Smooth muscle cell (in vitro differentiated cells): Measurements from ENCODE around the gene TMCO2. TPM values are rescaled to one million over a fixed set of nuclear protein-coding genes. Genes with fewer than 3 reads are reported as not detected.

Experiments
- DNase-seq: peaks from one replicate; lab custom pipeline; 2025; ENCODE audit not compliant: unreplicated experiment; lab: John Stamatoyannopoulos, UW
- H2AFZ ChIP-seq: fragments of 200-600 bp; sonication (generic); 2 replicates; pipeline ENCODE4 v1.6.0; 2016; ENCODE audit warnings: antibody characterized with exemption, low read depth, mild to moderate bottlenecking
- H3F3A ChIP-seq: fragments of 200-600 bp; sonication (generic); 2 replicates; pipeline ENCODE4 v1.6.0; 2017; ENCODE audit warnings: antibody characterized with exemption, low read depth
- H3K27ac ChIP-seq: fragments of 200-600 bp; sonication (generic); 2 replicates; pipeline ENCODE4 v1.5.1; 2016; ENCODE audit warnings: low read depth, mild to moderate bottlenecking
- H3K27me3 ChIP-seq: fragments of 200-600 bp; sonication (generic); 2 replicates; pipeline ENCODE4 v1.6.1; 2016; ENCODE audit warnings: low read depth, mild to moderate bottlenecking
- H3K36me3 ChIP-seq: fragments of 200-600 bp; sonication (generic); 2 replicates; pipeline ENCODE4 v1.5.1; 2016; ENCODE audit warnings: low read depth
- H3K4me1 ChIP-seq: fragments of 200-600 bp; sonication (generic); 2 replicates; pipeline ENCODE4 v1.5.1; 2016; ENCODE audit warnings: low read depth
- H3K4me2 ChIP-seq: fragments of 200-600 bp; sonication (generic); 2 replicates; pipeline ENCODE4 v1.6.0; 2016; ENCODE audit warnings: mild to moderate bottlenecking
- H3K4me3 ChIP-seq: fragments of 200-600 bp; sonication (generic); 2 replicates; pipeline ENCODE4 v1.5.1; 2016; ENCODE audit warnings: mild to moderate bottlenecking
- H3K79me2 ChIP-seq: fragments of 200-600 bp; sonication (generic); 2 replicates; pipeline ENCODE4 v1.6.0; 2016; ENCODE audit warnings: low read depth, mild to moderate bottlenecking
- H3K9ac ChIP-seq: fragments of 200-600 bp; sonication (generic); 2 replicates; pipeline ENCODE4 v1.6.0; 2016; ENCODE audit warnings: low read depth
- H3K9me3 ChIP-seq: fragments of 200-600 bp; sonication (generic); replicated peaks from 2 replicates; pipeline ENCODE4 v1.5.1; 2016; ENCODE audit warnings: low read depth
- H4K20me1 ChIP-seq: fragments of 200-600 bp; sonication (generic); 2 replicates; pipeline ENCODE4 v1.6.0; 2016; ENCODE audit warnings: low read depth
- CTCF ChIP-seq: fragments of 200-600 bp; sonication (generic); IDR thresholded peaks from 2 replicates; pipeline ENCODE4 v1.5.1; 2017; ENCODE audit warnings: borderline replicate concordance, mild to moderate bottlenecking, antibody characterized with exemption; ENCODE audit not compliant: insufficient read depth, poor library complexity, severe bottlenecking
- WGBS: methylation state at CpG from one replicate; pipeline ENCODE4 v1.1.7; 2016; ENCODE audit warnings: low lambda C conversion rate; 5-methylcytosine and 5-hydroxymethylcytosine counted together
- polyA plus RNA-seq: library from polyadenylated mRNA; unstranded; fragments of >200 nt; fragmentation: Nextera tagmentation; extraction: Ambion mirVana; gene quantifications from 2 replicates; pipeline ENCODE4 v1.2.1, GENCODE V29; 2016
- total RNA-seq: library from RNA; depleted of rRNA; stranded (reverse); fragments of >200 nt; gene quantifications from 2 replicates; pipeline ENCODE4 v1.2.3, GENCODE V29; 2014

The TMCO2 gene
- total and polyA plus RNA-seq, 2 experiments from 2014 or later = not detected

GRCh38 chr1:40256401-40257084 is 8.8 kb downstream of the TMCO2 start:
- 80% methylated on average over 6 of the region's 6 CpGs for WGBS
- H3K79me2 ChIP-seq = peaks cover 32% of the 10 kb centered on the region

DNA sequence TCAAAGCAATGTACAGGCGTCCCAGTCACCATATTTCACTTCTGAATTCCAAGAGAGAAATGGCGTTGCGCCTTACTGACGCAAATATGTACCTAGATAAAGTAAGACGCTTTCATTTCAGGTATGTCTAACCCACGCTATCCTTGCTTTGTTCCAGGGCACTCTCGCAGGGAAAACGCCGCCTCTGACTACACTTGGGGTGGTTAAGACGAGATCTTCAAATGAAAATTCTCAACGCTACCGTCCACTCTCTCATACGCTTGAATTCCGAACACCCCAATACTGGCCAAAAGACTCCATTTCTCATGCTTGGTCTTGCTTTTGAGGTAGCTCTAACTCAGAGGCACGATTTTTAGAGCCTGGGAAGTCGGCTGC is 9.6 kb downstream of the TMCO2 start:
- peak overlapping the region; percentile 93 for H3K27ac ChIP-seq
- no peak for DNase-seq
- H3K9me3 ChIP-seq = no peaks in the 10 kb centered on the region
- H3K79me2 ChIP-seq = peaks cover 37% of the 10 kb centered on the region
- peaks cover 14% of the 10 kb centered on the region for H3K36me3 ChIP-seq
- H3K4me2 ChIP-seq = peak overlapping the region; percentile 87
- no peak for TF ChIP-seq CTCF
- H2AFZ ChIP-seq = peak overlapping the region; percentile 77
- peak overlapping the region; percentile 93 for H3K9ac ChIP-seq
- under 1% methylated on average over 16 of the region's 16 CpGs for WGBS
- H3K4me3 ChIP-seq = peak overlapping the region; percentile 63
- H4K20me1 ChIP-seq = no peaks in the 10 kb centered on the region
- peaks cover 15% of the 10 kb centered on the region for H3K4me1 ChIP-seq
- H3F3A ChIP-seq = no peaks in the 10 kb centered on the region
- H3K27me3 ChIP-seq = no peaks in the 10 kb centered on the region

More at GRCh38 chr1:40256401-40257084, 8.8 kb downstream of the TMCO2 start:
- Histone ChIP-seq H3K9me3 (no peaks in the 10 kb centered on the region), H3K4me3 (peak overlapping the region; percentile 63), H3K4me1 (peaks cover 15% of the 10 kb centered on the region), H3K27ac (peak overlapping the region; percentile 93), H3K27me3 (no peaks in the 10 kb centered on the region), H3F3A (no peaks in the 10 kb centered on the region), H2AFZ (peak overlapping the region; percentile 77), H3K4me2 (peak overlapping the region; percentile 87), H3K9ac (peak overlapping the region; percentile 93), H3K36me3 (peaks cover 14% of the 10 kb centered on the region), H4K20me1 (no peaks in the 10 kb centered on the region)
- TF ChIP-seq CTCF = no peak
- DNase-seq = no peak

DNA sequence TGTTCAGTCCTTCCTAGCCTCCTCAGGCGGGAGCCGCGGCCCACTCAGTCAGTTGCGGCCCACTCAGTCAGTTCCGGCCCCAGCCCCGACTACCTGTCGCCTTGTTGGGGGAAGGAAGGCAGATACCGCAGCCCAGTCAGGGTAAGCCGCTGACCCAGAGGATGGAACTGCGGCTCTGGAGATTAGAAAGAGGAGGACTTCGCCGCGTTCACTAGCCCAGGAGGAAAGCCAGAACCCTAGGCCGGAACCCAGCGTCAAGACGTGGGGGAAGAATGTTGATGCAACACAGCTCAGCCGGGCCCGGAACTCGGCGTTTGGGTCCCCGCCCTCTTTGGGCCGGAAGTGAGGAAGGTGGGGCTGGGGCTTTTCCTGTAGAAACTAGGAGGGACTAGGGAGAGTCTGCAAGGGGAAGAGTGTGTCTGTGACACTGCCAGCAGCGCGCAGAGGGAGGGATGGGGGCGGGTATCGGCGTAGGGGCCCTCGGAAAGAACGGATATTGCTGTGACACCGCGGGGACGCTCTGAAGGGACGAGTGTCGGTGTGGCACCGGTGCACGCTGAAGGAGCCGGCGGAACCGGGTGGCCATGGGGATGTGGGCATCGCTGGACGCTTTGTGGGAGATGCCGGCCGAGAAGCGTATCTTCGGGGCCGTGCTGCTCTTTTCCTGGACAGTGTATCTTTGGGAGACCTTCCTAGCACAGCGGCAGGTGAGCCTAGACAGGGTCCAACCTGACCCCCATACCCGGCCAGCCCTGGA is 10.1 kb downstream of the TMCO2 start, which contains the start of gene ZMPSTE24:
TSS of gene ZMPSTE24 (plus strand) at position 549 of the 757 bp plus-strand sequence. CDS start at position 585, 36 bp downstream.
- Histone ChIP-seq H3K79me2 (peaks cover 42% of the 10 kb centered on the region), H3F3A (no peaks in the 10 kb centered on the region), H3K4me1 (peaks cover 15% of the 10 kb centered on the region), H3K4me3 (peak within 1 kb of the TSS; percentile 63), H3K9me3 (no peaks in the 10 kb centered on the region), H3K27me3 (no peaks in the 10 kb centered on the region), H3K4me2 (peak within 1 kb of the TSS; percentile 97), H3K27ac (peak within 1 kb of the TSS; percentile 93), H3K9ac (peak within 1 kb of the TSS; percentile 93), H3K36me3 (peaks cover 14% of the 10 kb centered on the region), H4K20me1 (no peaks in the 10 kb centered on the region), H2AFZ (peak within 1 kb of the TSS; percentile 87)
- peak; percentile 86 for DNase-seq
- TF ChIP-seq CTCF = no peak
- WGBS = under 1% methylated on average over 39 of the region's 48 CpGs
